Activated T-helper 2 cell treated with anti-CD3 and anti-CD28 coated beads, Interferon-gamma antibody, Interleukin-2, Interleukin-4, amounts not matched to agents 10 μg/mL and 5 μg/mL and 100 μg/mL, durations not matched to agents 14 hours and 24 hours and 36 hours (primary cell): ENCODE data around the gene MKLN1. TPM values are rescaled to one million over a fixed set of nuclear protein-coding genes. Genes with fewer than 3 reads are reported as not detected.
A peak's percentile ranks its signal among the peaks of the same experiment; 100 is the strongest.

Experiments used
- DNase-seq: peaks from one replicate; pipeline ENCODE4 v3.0.0; 2021; ENCODE audit warnings: low spot score
- H3K27ac Mint-ChIP-seq: one replicate; pipeline ENCODE4 v1.8.0; 2021; ENCODE audit warnings: mixed read lengths
- H3K27me3 Mint-ChIP-seq: one replicate; pipeline ENCODE4 v1.8.0; 2021; ENCODE audit warnings: low read depth, mixed read lengths
- H3K36me3 Mint-ChIP-seq: one replicate; pipeline ENCODE4 v1.8.0; 2021; ENCODE audit warnings: low read depth, mixed read lengths
- H3K4me1 Mint-ChIP-seq: one replicate; pipeline ENCODE4 v1.8.0; 2021; ENCODE audit warnings: low read depth, mixed read lengths
- H3K4me3 Mint-ChIP-seq: one replicate; pipeline ENCODE4 v1.8.0; 2021; ENCODE audit warnings: low read depth, mild to moderate bottlenecking, moderate library complexity, mixed read lengths
- H3K9me3 Mint-ChIP-seq: one replicate; pipeline ENCODE4 v1.8.0; 2021; ENCODE audit warnings: mixed read lengths
- intact Hi-C: fragments of 100-400 bp; cut with micrococcal nuclease; formaldehyde crosslinking; loops from one replicate; pipeline ENCODE4 v1.15.1; 2023
- total RNA-seq: library from RNA; stranded (reverse); gene quantifications from 2 replicates; pipeline ENCODE4 v1.2.3, GENCODE V29; 2022

MKLN1 gene
- total RNA-seq, 1 donor from 2014 or later: 38.3 TPM

GRCh38 chr7:131364767-131365344, 37.2 kb downstream of the MKLN1 start:
- no peak overlapping the region for H3K27ac Mint-ChIP-seq

GRCh38 chr7:131365838-131366237, 38.2 kb downstream of the MKLN1 start:
- no peak overlapping the region for H3K4me3 Mint-ChIP-seq
- intact Hi-C loops: loop anchor here (5.0 to 10.0 kb wide), 4 partner anchors 39 to 404 kb away; partner anchors contain the start of gene MKLN1

More at GRCh38 chr7:131364767-131365344, 37.2 kb downstream of the MKLN1 start:
- Mint-ChIP-seq H3K27me3 (no peaks in the 10 kb centered on the region), H3K4me1 (peaks cover 70% of the 10 kb centered on the region), H3K4me3 (no peak overlapping the region), H3K36me3 (peaks cover 20% of the 10 kb centered on the region), H3K9me3 (no peaks in the 10 kb centered on the region)
- no peak for DNase-seq
- intact Hi-C loops: loop anchor here (5.0 to 10.0 kb wide), 4 partner anchors 38 to 403 kb away; partner anchors contain the start of gene MKLN1

GRCh38 chr7:131369354-131369753, 41.7 kb downstream of the MKLN1 start:
- H3K4me3 Mint-ChIP-seq: no peak overlapping the region
- H3K9me3 Mint-ChIP-seq: no peaks in the 10 kb centered on the region
- peak overlapping the region; percentile 7 for H3K27ac Mint-ChIP-seq
- no peak for DNase-seq
- intact Hi-C loops: loop anchor here (1.0 to 10.0 kb wide), 6 partner anchors 12 to 407 kb away; partner anchors contain the start of gene MKLN1
- H3K36me3 Mint-ChIP-seq: peaks cover 19% of the 10 kb centered on the region
- peaks cover 65% of the 10 kb centered on the region for H3K4me1 Mint-ChIP-seq
- no peaks in the 10 kb centered on the region for H3K27me3 Mint-ChIP-seq

More at GRCh38 chr7:131365838-131366237, 38.2 kb downstream of the MKLN1 start:
- no peaks in the 10 kb centered on the region for H3K9me3 Mint-ChIP-seq
- no peaks in the 10 kb centered on the region for H3K27me3 Mint-ChIP-seq
- H3K4me1 Mint-ChIP-seq: peaks cover 69% of the 10 kb centered on the region
- no peak overlapping the region for H3K27ac Mint-ChIP-seq
- H3K36me3 Mint-ChIP-seq: peaks cover 20% of the 10 kb centered on the region
- no peak for DNase-seq

DNA sequence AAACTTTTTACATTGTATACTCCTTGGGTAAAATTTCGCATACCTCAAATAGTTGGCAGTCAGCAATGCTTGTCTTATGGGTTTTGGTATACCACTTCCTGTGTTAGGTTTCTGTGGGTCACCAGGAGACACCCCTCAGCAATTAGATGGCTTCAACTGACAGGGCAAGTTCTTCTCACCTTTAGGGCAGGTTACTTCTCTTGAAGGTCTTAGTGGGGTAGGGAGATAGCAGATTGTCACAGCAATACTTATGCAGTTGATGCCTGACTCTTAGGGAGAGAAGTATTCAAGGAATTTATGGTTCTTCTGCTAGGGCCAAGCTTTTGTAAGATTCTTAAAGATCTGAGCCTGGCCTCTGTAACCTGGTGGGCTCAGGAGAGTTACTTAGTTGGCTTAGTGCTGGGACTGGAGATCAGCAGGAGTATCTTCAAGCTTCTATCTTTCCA, 42.9 kb downstream of the MKLN1 start:
- H3K27ac Mint-ChIP-seq: no peak overlapping the region
- no peaks in the 10 kb centered on the region for H3K27me3 Mint-ChIP-seq
- H3K4me3 Mint-ChIP-seq: no peak overlapping the region
- H3K4me1 Mint-ChIP-seq: peaks cover 54% of the 10 kb centered on the region
- intact Hi-C loops: no loop called here
- H3K9me3 Mint-ChIP-seq: no peaks in the 10 kb centered on the region
- peaks cover 10% of the 10 kb centered on the region for H3K36me3 Mint-ChIP-seq
- DNase-seq: peak; percentile 14

- intact Hi-C loops: no loop called here
- Mint-ChIP-seq H3K4me3 (no peak overlapping the region), H3K27ac (no peak overlapping the region), H3K27me3 (no peaks in the 10 kb centered on the region), H3K9me3 (no peaks in the 10 kb centered on the region), H3K4me1 (peaks cover 48% of the 10 kb centered on the region), H3K36me3 (peaks cover 10% of the 10 kb centered on the region)
- no peak for DNase-seq
These were observed 43.7 kb downstream of the MKLN1 start for GRCh38 chr7:131371411-131371810.

- DNase-seq: no peak
- H3K27ac Mint-ChIP-seq: no peak overlapping the region
- H3K9me3 Mint-ChIP-seq: no peaks in the 10 kb centered on the region
- H3K27me3 Mint-ChIP-seq: no peaks in the 10 kb centered on the region
- peaks cover 13% of the 10 kb centered on the region for H3K36me3 Mint-ChIP-seq
- peaks cover 44% of the 10 kb centered on the region for H3K4me1 Mint-ChIP-seq
- H3K4me3 Mint-ChIP-seq: no peak overlapping the region
- intact Hi-C loops: no loop called here
These were observed 44.9 kb downstream of the MKLN1 start for GRCh38 chr7:131372554-131372953.

DNA sequence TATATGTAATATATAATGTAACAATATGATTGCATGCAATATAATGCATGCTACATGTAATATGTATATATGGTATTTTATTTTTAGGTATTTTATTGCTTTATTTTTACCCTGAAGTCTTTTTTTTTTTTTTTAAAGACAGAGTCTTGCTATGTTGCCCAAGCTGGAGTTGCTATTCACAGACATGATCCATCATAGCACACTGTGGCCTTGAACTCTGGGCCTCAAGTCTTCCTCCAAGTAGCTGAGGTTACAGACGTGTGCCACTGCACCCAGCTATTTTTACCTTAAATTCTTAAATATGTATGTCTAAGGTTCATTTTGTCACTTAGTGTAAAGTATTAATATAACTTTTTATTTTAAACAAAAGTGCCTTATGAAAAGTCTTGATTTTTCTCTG, 47.1 kb downstream of the MKLN1 start:
- no peak for DNase-seq
- Mint-ChIP-seq H3K9me3 (no peaks in the 10 kb centered on the region), H3K27ac (no peak overlapping the region), H3K4me1 (peaks cover 26% of the 10 kb centered on the region), H3K27me3 (no peaks in the 10 kb centered on the region), H3K4me3 (no peak overlapping the region), H3K36me3 (peaks cover 4% of the 10 kb centered on the region)
- intact Hi-C loops: no loop called here

GRCh38 chr7:131381069-131381838, 53.6 kb downstream of the MKLN1 start:
- intact Hi-C loops: loop anchor here (1.0 to 5.0 kb wide), 2 partner anchors 12 to 194 kb away; no protein-coding TSS in a partner anchor
- Mint-ChIP-seq H3K9me3 (no peaks in the 10 kb centered on the region), H3K27ac (no peak overlapping the region), H3K4me3 (no peak overlapping the region), H3K27me3 (no peaks in the 10 kb centered on the region), H3K4me1 (peaks cover 23% of the 10 kb centered on the region), H3K36me3 (peaks cover 21% of the 10 kb centered on the region)
- no peak for DNase-seq

GRCh38 chr7:131383417-131384285, 56.0 kb downstream of the MKLN1 start:
- no peak overlapping the region for H3K4me3 Mint-ChIP-seq
- no peak for DNase-seq
- H3K36me3 Mint-ChIP-seq: peaks cover 19% of the 10 kb centered on the region
- H3K4me1 Mint-ChIP-seq: peaks cover 23% of the 10 kb centered on the region
- intact Hi-C loops: loop anchor here (5.0 kb wide), 1 partner anchor 196 kb away; no protein-coding TSS in a partner anchor
- no peaks in the 10 kb centered on the region for H3K9me3 Mint-ChIP-seq
- no peaks in the 10 kb centered on the region for H3K27me3 Mint-ChIP-seq
- peak overlapping the region; percentile 4 for H3K27ac Mint-ChIP-seq

- intact Hi-C loops: loop anchor here (5.0 kb wide), 1 partner anchor 197 kb away; no protein-coding TSS in a partner anchor
- no peak for DNase-seq
- Mint-ChIP-seq H3K9me3 (no peaks in the 10 kb centered on the region), H3K36me3 (peaks cover 21% of the 10 kb centered on the region), H3K4me1 (peaks cover 23% of the 10 kb centered on the region), H3K27me3 (no peaks in the 10 kb centered on the region), H3K4me3 (no peak overlapping the region), H3K27ac (no peak overlapping the region)
These were observed 56.6 kb downstream of the MKLN1 start for GRCh38 chr7:131384286-131384635.

DNA sequence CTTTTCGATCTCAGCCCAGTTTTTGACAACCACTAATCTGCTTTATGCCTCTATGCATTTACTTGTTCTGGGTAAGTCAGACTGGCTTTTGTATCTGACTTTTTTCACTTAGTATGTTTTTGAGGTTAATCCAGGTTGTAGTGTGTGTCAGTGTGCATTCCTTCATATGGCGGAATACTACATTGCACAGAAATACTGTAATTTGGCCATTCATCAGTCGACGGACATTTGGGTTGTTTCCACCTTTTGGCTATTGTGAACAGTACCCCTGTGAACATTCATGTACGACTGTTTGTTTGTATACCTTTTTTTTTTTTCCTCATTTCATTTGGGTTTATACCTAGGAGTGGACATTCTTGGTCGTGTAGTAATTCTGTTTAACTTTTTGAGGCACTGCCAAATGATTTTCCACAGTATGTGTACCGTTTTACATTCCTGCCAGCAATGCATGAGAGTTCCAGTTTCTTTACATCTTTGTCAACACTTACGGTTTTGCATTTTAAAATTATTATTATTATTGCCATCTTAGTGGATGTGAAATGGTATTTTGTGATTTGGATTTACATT, 57.4 kb downstream of the MKLN1 start:
- Mint-ChIP-seq H3K4me3 (no peak overlapping the region), H3K4me1 (peaks cover 21% of the 10 kb centered on the region), H3K27ac (no peak overlapping the region), H3K9me3 (no peaks in the 10 kb centered on the region), H3K27me3 (no peaks in the 10 kb centered on the region), H3K36me3 (peaks cover 21% of the 10 kb centered on the region)
- intact Hi-C loops: no loop called here
- no peak for DNase-seq

- H3K4me1 Mint-ChIP-seq: peaks cover 11% of the 10 kb centered on the region
- H3K4me3 Mint-ChIP-seq: no peak overlapping the region
- no peak overlapping the region for H3K27ac Mint-ChIP-seq
- H3K27me3 Mint-ChIP-seq: no peaks in the 10 kb centered on the region
- H3K36me3 Mint-ChIP-seq: peaks cover 11% of the 10 kb centered on the region
- no peaks in the 10 kb centered on the region for H3K9me3 Mint-ChIP-seq
- intact Hi-C loops: no loop called here
- no peak for DNase-seq
These were observed 60.5 kb downstream of the MKLN1 start for GRCh38 chr7:131388126-131388525.
